Activated T-helper 1 cell treated with anti-CD3 and anti-CD28 coated beads, Interleukin-12 subunit alpha, Interleukin-12 subunit beta, Interleukin-2, Interleukin-4 antibody, amounts not matched to agents 30 ng/mL and 10 ng/mL and 1 ng/mL, durations not matched to agents 14 hours and 24 hours and 36 hours (primary cell): Measurements from ENCODE around the gene NEK11. TPM values are rescaled to one million over a fixed set of nuclear protein-coding genes. Genes with fewer than 3 reads are reported as not detected.

ENCODE experiments used
- DNase-seq: peaks from one replicate; pipeline ENCODE4 v3.0.0; 2021; ENCODE audit warnings: low spot score
- H3K27ac Mint-ChIP-seq: one replicate; pipeline ENCODE4 v1.8.0; 2021; ENCODE audit warnings: mild to moderate bottlenecking, mixed read lengths
- H3K27me3 Mint-ChIP-seq: one replicate; pipeline ENCODE4 v1.8.0; 2022; ENCODE audit warnings: mild to moderate bottlenecking, moderate library complexity, mixed read lengths; ENCODE audit not compliant: insufficient read depth
- H3K36me3 Mint-ChIP-seq: one replicate; pipeline ENCODE4 v1.8.0; 2021; ENCODE audit warnings: low read depth, mixed read lengths
- H3K4me1 Mint-ChIP-seq: one replicate; pipeline ENCODE4 v1.8.0; 2021; ENCODE audit warnings: low read depth, mixed read lengths
- H3K4me3 Mint-ChIP-seq: one replicate; pipeline ENCODE4 v1.8.0; 2021; ENCODE audit warnings: mild to moderate bottlenecking, moderate library complexity, mixed read lengths
- H3K9me3 Mint-ChIP-seq: one replicate; pipeline ENCODE4 v1.8.0; 2021; ENCODE audit warnings: mixed read lengths
- intact Hi-C: fragments of 100-400 bp; cut with micrococcal nuclease; formaldehyde crosslinking; loops from one replicate; pipeline ENCODE4 v1.15.1; 2024
- total RNA-seq: library from RNA; stranded (reverse); gene quantifications from 2 replicates; pipeline ENCODE4 v1.2.3, GENCODE V29; 2022

The NEK11 gene
- total RNA-seq, 1 donor from 2014 or later, result 1.2 TPM

DNA sequence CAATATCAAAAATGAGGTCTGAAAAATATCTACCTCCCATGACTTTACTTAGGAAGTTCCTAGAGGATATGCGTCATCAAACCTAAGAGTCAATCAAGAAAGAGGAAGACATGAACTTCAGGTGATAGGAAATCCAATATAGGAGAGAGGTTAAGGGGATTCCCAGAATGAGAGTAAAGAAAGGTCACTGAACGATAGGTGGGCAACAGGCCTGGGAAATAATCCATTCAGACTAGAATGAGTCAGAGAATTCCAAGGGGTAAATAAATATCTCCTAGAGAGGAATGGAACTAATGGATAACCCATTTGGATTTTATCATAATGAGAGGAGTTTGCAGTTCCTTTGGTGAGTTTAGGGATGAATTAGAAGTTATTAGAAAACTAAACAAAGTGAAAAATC, 223.8 kb downstream of the NEK11 start:
- DNase-seq, result no peak
- Mint-ChIP-seq H3K27ac (no peak overlapping the region), H3K36me3 (no peaks in the 10 kb centered on the region), H3K4me3 (no peak overlapping the region), H3K9me3 (peaks cover 10% of the 10 kb centered on the region), H3K27me3 (no peaks in the 10 kb centered on the region), H3K4me1 (no peaks in the 10 kb centered on the region)
- intact Hi-C loops, result no loop called here

DNA sequence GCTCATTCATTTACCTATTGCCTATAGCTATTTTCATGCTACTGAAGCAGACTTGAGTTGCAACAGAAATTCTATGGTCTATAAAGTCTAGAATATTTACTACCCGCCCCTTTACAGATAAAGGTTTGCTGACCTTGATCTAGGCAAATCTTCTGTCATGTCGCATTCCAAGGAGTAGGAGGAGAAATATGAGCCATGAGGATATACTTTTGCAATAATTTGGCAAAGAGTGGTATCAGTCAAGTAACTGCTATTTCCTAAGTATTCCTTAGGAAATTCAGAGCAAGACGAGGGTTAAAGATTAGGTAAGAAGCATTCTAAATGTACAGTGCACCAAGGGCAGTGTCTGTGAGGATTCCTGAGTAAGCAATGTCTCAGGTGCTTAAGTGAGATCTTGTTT, 233.8 kb downstream of the NEK11 start:
- Mint-ChIP-seq H3K27me3 (peaks cover 3% of the 10 kb centered on the region), H3K27ac (no peak overlapping the region), H3K4me3 (no peak overlapping the region), H3K9me3 (peaks cover 3% of the 10 kb centered on the region), H3K36me3 (no peaks in the 10 kb centered on the region), H3K4me1 (no peaks in the 10 kb centered on the region)
- no peak for DNase-seq
- intact Hi-C loops, result no loop called here

DNA sequence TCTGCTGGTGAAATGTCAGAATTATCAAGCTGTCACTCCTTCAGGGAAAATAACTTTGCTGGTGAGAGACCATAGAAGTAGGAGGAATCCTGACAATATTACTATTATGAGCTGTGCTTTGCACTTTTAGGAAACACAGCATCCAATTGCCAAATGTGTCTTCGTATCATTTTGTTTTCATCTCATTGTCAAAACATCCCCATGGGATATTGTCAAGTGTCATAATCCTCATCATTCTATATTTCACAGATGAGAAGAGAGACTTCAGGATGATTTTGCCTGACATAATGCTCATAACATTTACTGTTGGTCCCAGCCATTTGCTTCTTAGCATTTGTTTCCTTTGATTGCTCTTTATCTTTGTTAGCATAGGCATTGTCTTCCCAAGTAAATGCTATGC, 234.4 kb downstream of the NEK11 start:
- H3K27ac Mint-ChIP-seq, result no peak overlapping the region
- intact Hi-C loops, result no loop called here
- H3K9me3 Mint-ChIP-seq, result peaks cover 2% of the 10 kb centered on the region
- DNase-seq, result no peak
- H3K4me3 Mint-ChIP-seq, result no peak overlapping the region
- peaks cover 3% of the 10 kb centered on the region for H3K27me3 Mint-ChIP-seq
- no peaks in the 10 kb centered on the region for H3K36me3 Mint-ChIP-seq
- no peaks in the 10 kb centered on the region for H3K4me1 Mint-ChIP-seq

DNA sequence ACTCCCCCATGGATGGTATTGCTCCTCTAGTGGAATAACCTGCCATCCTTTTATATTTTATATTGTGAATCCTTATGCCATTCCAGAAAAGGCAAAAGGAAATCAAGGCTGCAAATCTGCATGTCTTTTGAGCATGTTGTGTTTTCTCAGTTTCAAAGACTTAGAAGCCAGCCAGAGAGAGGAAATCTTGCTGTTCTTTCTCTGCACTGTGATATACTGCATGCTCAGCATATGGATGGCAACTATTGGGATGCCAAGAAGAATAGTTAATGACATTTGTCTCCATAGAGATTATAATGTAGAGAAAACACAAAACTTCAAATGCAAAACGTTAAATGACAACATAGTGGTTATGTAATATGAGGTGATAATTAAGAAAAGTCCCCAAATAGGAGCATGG, 248.9 kb downstream of the NEK11 start:
- no peak for DNase-seq
- Mint-ChIP-seq H3K4me3 (no peak overlapping the region), H3K36me3 (no peaks in the 10 kb centered on the region), H3K4me1 (no peaks in the 10 kb centered on the region), H3K27me3 (no peaks in the 10 kb centered on the region), H3K9me3 (no peaks in the 10 kb centered on the region), H3K27ac (no peak overlapping the region)
- intact Hi-C loops, result no loop called here

DNA sequence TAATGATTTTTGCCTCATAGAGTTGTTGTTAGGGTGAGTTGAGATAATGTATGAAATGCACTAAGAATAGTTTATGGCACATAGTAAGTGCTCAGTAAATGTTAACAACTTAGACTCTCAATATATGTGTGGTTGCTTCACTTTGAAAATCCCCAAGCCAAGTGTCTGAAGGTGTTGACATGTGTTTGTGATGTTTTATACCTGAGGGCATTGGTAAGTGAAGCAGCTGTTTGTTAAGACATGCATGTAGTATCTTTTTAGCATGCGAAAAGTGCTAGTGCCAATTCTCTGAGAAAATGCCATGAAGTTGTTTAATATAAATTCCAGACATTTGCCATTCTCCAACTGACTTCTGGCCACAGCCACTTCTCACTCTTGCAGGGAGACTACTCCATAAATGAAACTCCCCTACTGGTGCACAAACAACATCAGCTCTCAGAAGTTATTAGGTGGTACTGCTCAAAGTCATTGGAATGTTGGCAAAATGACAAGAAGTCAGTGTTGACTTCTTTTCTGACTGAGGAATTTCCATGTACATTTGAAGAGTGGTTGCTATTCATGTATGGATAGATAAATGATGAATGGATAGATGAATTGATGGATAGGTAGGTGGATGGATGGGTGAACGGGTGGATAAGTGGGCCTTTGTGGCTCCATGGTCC, 251.3 kb downstream of the NEK11 start:
- no peaks in the 10 kb centered on the region for H3K36me3 Mint-ChIP-seq
- no peak overlapping the region for H3K4me3 Mint-ChIP-seq
- H3K27ac Mint-ChIP-seq, result no peak overlapping the region
- no peaks in the 10 kb centered on the region for H3K9me3 Mint-ChIP-seq
- intact Hi-C loops, result no loop called here
- DNase-seq, result no peak
- H3K27me3 Mint-ChIP-seq, result no peaks in the 10 kb centered on the region
- H3K4me1 Mint-ChIP-seq, result no peaks in the 10 kb centered on the region

DNA sequence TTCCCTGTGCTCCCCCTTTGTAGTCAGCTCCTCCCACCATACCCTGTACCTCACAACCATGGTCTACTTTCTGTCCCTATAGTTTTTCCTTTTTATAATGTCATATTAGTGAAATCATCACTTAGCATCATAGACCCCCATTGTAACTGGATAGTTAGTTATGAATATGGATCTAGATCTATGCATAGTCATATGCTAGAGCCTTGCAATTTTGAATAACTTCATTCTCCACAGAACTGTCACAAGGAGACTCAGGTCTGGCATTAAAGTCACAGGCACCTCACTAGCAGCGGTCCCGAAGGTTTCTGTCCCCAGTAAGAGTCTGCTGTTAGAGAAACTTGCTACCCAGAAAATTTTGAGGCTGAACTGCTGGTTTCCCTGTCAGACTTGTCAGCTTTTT, 252.9 kb downstream of the NEK11 start:
- H3K36me3 Mint-ChIP-seq, result no peaks in the 10 kb centered on the region

DNA sequence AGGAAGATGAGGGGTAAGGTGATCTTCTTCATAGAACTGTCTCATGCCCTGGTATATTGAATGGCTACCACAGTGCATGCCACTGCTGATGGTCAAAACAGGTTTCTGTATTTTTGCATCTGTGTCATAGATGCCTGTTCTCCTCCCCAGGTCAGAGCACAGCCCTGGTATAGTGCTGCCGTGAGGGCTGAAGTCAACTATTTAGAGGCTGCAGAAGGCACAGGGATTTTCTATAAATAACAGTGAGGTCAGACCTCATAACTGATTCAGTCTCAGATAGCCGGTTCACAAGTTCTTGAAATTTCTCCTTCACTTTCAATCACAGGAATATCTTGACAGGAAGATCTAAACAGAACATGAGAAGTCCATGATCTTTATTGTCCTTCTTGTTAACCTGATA, 255.7 kb downstream of the NEK11 start:
- H3K4me1 Mint-ChIP-seq, result no peaks in the 10 kb centered on the region
- no peaks in the 10 kb centered on the region for H3K36me3 Mint-ChIP-seq
- no peaks in the 10 kb centered on the region for H3K9me3 Mint-ChIP-seq
- H3K27me3 Mint-ChIP-seq, result no peaks in the 10 kb centered on the region
- intact Hi-C loops, result no loop called here
- DNase-seq, result no peak
- H3K4me3 Mint-ChIP-seq, result no peak overlapping the region
- H3K27ac Mint-ChIP-seq, result no peak overlapping the region

More for the DNA sequence above, 252.9 kb downstream of the NEK11 start:
- DNase-seq, result no peak
- Mint-ChIP-seq H3K27me3 (no peaks in the 10 kb centered on the region), H3K4me3 (no peak overlapping the region), H3K27ac (no peak overlapping the region), H3K4me1 (no peaks in the 10 kb centered on the region), H3K9me3 (no peaks in the 10 kb centered on the region)
- intact Hi-C loops, result no loop called here

DNA sequence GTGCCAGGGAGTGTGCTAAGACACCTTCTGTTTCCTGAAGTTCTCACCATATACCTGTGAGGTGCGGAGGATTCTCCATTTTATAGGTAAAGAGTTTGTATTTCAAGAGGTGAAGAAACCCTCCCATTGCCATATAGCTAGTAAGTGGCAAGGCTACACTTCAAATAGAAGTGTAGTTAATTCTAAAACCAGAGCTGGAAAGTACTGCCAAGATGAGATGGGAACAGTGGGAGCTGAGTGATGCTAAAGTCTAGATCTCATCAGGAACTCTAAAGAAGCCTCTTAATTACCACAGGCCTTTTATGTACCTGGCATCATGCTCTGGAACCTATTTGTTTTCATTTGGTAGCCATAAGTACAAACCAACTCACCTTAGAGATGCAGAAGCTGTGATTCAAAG, 256.3 kb downstream of the NEK11 start:
- Mint-ChIP-seq H3K27me3 (no peaks in the 10 kb centered on the region), H3K27ac (no peak overlapping the region), H3K4me1 (no peaks in the 10 kb centered on the region), H3K36me3 (no peaks in the 10 kb centered on the region), H3K9me3 (no peaks in the 10 kb centered on the region), H3K4me3 (no peak overlapping the region)
- DNase-seq, result no peak
- intact Hi-C loops, result no loop called here

DNA sequence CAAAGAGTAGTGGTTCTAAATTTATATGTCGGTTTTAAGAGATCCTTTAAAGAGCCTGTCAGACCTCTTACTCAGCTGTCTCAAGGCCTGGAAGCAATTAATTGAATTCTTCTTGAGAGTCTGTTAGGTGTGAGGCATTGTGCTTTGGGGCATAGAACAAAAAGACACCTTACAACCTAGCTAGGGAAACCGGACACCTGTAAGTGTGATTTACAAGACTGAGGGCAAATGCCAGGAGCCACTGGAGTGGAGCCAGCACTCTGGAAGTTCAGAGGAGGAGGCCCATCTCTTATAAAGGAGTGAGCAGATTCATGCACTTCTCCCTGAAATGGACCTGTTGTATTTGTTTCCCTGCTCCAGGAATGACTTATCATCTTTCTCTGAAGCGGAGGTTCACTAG, 257.2 kb downstream of the NEK11 start:
- H3K27ac Mint-ChIP-seq, result no peak overlapping the region
- no peak overlapping the region for H3K4me3 Mint-ChIP-seq
- intact Hi-C loops, result no loop called here
- no peaks in the 10 kb centered on the region for H3K4me1 Mint-ChIP-seq
- H3K9me3 Mint-ChIP-seq, result no peaks in the 10 kb centered on the region
- DNase-seq, result no peak
- H3K27me3 Mint-ChIP-seq, result no peaks in the 10 kb centered on the region
- H3K36me3 Mint-ChIP-seq, result no peaks in the 10 kb centered on the region

DNA sequence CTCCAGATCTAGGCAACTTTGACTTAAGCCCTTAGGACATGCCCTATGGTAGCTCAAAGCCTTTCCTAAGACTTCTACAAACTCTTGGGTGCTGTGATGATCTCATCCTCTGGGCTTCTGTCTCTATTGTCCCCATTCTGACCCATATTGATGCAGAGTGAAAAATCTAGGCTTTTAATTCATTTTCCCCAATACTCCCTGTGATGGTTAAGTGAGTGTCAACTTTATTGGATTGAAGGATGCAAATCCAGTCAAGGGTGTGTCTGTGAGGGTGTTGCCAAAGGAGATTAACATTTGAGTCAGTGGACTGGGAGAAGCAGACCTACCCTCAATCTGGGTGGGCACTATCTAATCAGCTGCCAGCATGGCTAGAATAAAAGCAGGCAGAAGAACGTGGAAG, 257.6 kb downstream of the NEK11 start:
- H3K36me3 Mint-ChIP-seq, result no peaks in the 10 kb centered on the region
- no peaks in the 10 kb centered on the region for H3K27me3 Mint-ChIP-seq

DNA sequence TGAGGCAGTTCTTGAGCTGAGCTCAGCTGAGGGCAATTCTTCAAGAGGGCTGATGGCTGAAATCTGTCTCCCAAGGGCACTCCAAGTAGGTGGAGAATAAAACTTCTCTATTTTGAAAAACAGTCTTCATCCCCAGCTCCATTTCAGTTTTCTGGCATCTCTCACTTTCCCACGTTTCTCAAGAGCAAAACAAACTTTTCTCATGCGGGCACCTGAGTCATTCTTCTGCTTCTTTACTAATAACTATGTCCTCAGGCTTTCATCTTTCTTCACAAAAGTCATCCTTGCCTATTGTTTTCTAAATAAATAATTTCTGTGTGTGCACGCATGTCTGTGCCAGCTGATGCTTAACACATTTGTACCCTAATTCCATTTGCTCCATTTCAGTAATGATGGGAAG, 258.8 kb downstream of the NEK11 start:
- no peak overlapping the region for H3K4me3 Mint-ChIP-seq
- H3K36me3 Mint-ChIP-seq, result no peaks in the 10 kb centered on the region
- intact Hi-C loops, result no loop called here

More for the DNA sequence above, 257.6 kb downstream of the NEK11 start:
- no peak overlapping the region for H3K4me3 Mint-ChIP-seq
- DNase-seq, result no peak
- H3K4me1 Mint-ChIP-seq, result no peaks in the 10 kb centered on the region
- no peak overlapping the region for H3K27ac Mint-ChIP-seq
- intact Hi-C loops, result no loop called here
- H3K9me3 Mint-ChIP-seq, result no peaks in the 10 kb centered on the region

DNA sequence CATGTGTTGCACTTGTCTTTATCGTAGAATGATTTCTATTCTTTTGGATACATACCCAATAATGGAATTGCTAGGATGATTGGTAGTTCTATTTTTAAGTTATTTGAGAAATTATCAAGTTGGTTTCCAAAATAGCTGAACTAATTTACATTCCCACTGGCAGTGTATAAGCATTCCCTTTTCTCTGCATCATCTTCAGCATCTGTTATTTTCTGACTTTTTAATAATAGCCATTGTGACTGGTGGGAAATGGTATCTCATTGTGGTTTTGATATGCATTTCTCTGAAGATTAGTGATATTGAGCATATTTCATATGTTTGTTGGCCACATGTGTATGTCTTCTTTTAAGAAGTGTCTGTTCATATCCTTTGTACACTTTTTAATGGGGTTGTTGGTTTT, 273.2 kb downstream of the NEK11 start:
- Mint-ChIP-seq H3K27me3 (peaks cover 4% of the 10 kb centered on the region), H3K36me3 (no peaks in the 10 kb centered on the region)

More for the DNA sequence above, 258.8 kb downstream of the NEK11 start:
- DNase-seq, result no peak
- Mint-ChIP-seq H3K9me3 (no peaks in the 10 kb centered on the region), H3K4me1 (no peaks in the 10 kb centered on the region), H3K27me3 (no peaks in the 10 kb centered on the region), H3K27ac (no peak overlapping the region)

DNA sequence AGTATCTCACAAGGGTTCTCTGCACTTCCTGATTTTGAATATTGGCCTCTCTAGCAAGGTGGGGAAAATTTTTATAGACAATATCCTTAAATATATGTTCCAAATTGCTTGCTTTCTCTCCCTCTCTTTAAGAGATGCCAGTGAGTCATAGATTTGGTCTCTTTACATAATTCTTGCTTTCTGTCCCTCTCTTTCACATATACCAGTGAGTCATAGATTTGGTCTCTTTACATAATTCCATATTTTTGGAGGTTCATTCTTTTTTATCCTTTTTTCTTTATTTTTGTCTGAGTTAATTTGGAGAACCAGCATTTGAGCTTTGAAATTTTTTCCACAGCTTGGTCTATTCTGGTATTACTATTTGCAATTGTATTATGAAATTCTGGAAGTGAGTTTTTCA, 277.2 kb downstream of the NEK11 start:
- Mint-ChIP-seq H3K9me3 (no peaks in the 10 kb centered on the region), H3K36me3 (no peaks in the 10 kb centered on the region), H3K4me3 (no peak overlapping the region), H3K27me3 (peaks cover 2% of the 10 kb centered on the region), H3K4me1 (no peaks in the 10 kb centered on the region), H3K27ac (no peak overlapping the region)
- DNase-seq, result no peak
- intact Hi-C loops, result no loop called here

More for the DNA sequence above, 273.2 kb downstream of the NEK11 start:
- no peak for DNase-seq
- no peak overlapping the region for H3K27ac Mint-ChIP-seq
- H3K9me3 Mint-ChIP-seq, result no peaks in the 10 kb centered on the region
- H3K4me3 Mint-ChIP-seq, result no peak overlapping the region
- H3K4me1 Mint-ChIP-seq, result no peaks in the 10 kb centered on the region
- intact Hi-C loops, result no loop called here

DNA sequence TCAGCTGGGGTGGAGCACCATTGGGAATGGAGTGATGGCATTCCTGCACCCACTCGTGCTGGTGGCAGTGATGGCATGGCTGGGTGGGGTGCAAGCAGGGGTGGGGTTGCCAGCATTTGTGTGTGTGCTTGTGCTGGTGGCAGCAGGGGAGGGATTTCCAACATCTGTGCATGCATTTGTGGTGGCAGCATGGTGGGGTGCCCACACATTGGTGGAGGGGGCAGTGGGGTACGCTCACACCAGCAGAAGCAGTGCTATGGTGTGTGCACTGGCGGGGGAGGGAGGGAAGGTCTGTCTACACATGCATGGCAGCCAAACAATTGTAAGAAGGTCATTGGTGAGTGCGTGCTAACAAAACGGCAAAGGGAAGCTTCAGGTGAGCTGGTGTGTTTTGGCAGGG, 278.2 kb downstream of the NEK11 start:
- H3K27me3 Mint-ChIP-seq, result peaks cover 2% of the 10 kb centered on the region
- no peaks in the 10 kb centered on the region for H3K4me1 Mint-ChIP-seq
- no peaks in the 10 kb centered on the region for H3K9me3 Mint-ChIP-seq
- DNase-seq, result no peak
- no peak overlapping the region for H3K27ac Mint-ChIP-seq
- intact Hi-C loops, result no loop called here
- no peaks in the 10 kb centered on the region for H3K36me3 Mint-ChIP-seq
- no peak overlapping the region for H3K4me3 Mint-ChIP-seq
